Stimulated activated CD4-positive, alpha-beta T cell treated with anti-CD3 and anti-CD28 coated beads, Interleukin-4, amount 100 ng/mL, for 48 hours (primary cell): ENCODE data around the gene WDR1.

Experiments used
- DNase-seq, 2 donors: peaks; one replicate each; pipeline ENCODE4 v3.0.0-alpha.2; 2020; ENCODE audit warnings: low read depth in 2 of 2

The WDR1 gene

DNA sequence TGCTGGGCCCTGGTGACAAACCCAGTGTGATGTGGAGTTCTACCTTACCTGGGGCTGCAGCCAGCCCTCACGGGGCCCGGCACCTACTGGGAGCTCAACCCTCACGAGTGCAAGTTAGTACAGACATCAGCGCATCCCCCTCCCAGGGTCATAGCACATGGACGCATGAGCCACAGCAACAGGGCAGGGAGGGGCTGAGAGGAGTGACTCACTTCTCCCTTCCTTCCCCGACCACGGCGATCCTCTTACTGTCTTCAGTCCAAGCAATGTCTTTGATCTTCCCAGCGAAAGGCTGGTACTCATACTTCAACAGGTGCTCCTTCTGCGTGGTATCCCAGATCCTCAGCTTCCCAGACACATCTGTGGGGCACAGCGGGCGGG lies 17.8 kb downstream of the WDR1 start:
- DNase-seq: no peak

GRCh38 chr4:10097906-10098779 lies 18.5 kb downstream of the WDR1 start:
- no peak for DNase-seq

- DNase-seq: no peak
Measured at GRCh38 chr4:10096978-10097335, 19.6 kb downstream of the WDR1 start.

DNA sequence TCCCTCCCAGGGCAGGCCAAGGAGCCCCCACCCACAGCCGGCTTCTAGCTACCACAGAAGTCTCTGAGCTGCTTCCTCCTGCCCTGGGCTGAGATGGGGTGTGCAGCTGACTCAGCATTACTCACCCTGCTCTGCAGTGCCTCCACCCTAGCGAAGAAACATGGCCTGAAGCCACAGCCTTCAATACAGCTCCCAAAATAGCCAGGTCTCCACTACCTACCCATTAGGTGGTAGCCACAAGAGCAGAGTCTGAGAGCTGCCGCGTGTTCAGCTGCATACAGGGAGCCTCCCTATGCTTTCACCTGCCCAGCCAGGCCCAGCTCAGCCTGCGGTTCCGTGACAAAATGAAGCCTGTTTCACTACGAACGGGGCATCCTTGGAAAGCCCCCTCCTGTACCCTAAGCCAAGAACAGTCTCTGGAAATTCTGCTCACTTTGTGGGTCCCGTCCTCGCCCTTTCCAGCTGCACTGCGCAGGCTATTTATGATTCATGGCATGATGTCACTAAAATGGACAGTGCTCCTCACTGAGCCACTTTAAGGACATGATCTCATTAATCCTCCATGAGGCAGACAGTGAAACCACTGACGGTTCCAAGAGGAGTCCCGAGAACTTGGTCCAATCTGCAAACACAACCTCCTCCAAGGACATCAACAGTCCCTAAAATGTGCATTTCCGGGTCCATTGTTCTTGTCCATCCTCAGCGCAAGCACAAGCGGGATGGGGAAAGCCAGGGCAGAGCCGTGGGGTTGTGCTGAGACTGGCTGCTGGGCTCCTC lies 20.2 kb downstream of the WDR1 start:
- DNase-seq: peak; percentile 65 to 81

- DNase-seq: no peak
Measured at GRCh38 chr4:10095296-10095991, 21.2 kb downstream of the WDR1 start.

DNA sequence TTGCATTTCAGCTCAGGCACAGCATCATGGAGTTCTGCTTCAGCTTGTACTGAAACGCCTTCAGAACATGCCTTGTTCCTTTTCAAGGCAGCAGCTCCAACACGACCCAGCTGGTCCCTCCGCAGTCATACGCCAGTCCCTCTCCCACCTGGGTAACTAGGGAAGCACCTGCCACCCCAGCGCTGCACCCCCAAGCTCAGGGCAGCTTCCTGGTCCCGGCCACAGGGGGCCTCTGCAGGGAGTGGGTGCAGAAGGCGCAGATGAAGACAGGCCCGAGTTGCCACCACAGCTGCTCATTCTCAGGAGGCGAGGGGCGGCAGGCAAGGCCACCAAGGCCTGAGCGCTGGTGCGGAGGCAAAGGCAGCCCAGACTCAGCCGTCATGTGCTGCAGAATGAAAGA lies 21.8 kb downstream of the WDR1 start:
- no peak for DNase-seq

DNA sequence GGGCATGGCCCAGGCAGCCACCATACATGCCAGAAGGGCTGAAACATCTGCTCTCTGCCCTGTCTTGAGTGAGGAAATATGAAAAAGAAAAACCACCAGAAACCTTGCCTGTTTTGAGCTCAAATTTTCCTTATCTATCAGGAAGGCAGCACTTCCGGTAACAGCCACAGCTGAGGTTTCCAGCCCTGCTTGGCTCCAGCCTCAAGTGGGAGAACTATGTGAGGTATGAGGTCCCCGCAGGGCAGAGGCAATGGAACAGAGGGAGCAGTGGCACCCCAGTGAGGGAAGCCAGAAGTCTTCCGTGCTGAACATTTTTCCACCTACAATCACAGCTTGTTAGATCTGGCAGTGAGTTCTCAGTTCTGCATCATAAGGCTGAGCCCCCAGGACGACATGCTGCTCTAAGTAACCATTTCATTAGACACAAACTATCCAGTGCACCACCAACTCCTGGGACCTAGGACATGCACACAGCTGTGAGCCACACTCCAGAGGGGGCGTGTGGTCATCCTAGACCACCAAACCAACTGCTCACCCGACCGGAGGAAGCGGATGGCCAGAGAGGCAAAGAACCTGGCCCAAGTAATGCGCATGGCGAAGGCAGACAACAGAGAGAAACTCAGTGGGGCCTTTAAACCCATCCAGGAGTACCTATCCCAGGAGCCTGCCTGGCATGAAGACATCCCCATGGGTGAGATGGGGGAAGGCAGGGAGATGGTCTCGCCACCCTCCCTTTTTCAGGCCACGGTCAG lies 22.6 kb downstream of the WDR1 start:
- DNase-seq: no peak

GRCh38 chr4:10093271-10093621 lies 23.4 kb downstream of the WDR1 start:
- DNase-seq: no peak

DNA sequence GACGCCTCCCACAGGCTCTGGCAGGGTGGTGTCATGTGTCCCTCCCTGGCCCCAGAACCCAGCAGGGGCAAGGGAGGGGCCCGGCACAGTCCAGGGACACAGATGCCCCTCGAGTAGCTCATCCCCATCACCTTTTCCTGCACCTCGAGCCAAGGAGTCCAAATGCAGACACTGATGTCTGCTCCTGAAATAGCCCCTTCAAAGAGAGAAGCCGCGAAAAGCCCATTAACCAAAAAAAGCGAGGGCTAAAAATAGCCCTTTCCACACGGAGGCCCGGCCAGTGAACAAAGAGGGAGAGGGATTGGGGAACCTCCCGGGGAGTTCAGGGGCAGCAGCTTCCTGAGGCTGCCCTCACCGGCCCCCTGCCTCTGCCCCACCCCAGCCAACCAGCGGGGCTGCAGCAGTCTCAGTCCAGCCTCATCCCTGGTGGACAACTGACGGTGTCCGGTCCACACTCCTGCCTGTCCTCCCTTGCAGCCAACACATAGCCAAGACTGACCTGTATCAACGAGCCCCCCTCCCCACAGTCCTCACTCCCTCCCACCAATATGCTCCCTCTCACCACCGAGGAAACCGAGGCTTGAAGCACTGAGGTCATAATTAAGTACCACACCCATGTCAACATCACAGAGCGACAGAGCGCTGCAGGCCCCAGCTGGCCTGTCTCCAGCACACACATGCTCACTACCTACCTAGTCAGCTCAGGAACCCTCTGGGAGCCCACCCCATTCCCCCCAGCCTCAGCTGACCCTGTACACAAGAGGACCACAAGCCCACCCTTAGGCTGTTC lies 23.9 kb downstream of the WDR1 start:
- DNase-seq: no peak

GRCh38 chr4:10091531-10092181 lies 24.9 kb downstream of the WDR1 start:
- DNase-seq: no peak

DNA sequence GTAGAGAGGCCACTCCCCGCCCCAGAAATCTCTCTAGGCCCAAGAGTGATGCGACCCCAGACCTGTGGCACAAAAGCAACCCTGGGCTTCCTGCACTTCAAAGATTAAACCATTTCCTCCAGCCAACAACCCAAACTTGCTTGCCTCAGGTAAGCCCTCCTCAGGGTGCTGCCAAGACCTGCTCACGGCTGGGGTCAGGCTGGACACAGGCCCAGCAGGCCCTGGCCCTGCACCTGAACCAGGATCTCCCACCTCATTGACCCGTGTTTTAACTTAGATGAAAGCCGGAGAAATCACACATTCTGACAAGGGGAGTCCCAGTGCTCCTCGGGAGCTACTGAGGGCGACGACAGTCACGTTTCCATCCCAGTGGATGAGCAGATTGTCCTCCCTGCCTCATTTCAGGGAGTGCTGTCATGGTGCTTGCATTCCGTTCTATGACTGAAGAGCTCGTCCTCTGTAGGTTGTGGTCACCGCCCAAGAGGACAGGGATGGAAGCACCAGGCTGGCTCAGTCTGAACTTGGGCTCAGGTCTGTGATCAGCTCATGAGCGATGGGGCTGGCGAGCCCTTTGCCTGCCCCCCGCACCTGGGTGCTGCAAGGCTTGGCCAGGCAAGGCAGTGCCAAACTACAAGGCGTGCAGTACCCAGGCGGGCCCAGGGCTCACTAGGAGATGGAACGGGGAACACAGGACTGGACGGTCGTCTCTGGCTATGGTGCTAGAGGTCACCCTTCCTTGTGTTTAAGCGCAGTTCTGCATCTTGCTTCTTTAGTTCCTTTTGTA lies 25.9 kb downstream of the WDR1 start:
- no peak for DNase-seq

DNA sequence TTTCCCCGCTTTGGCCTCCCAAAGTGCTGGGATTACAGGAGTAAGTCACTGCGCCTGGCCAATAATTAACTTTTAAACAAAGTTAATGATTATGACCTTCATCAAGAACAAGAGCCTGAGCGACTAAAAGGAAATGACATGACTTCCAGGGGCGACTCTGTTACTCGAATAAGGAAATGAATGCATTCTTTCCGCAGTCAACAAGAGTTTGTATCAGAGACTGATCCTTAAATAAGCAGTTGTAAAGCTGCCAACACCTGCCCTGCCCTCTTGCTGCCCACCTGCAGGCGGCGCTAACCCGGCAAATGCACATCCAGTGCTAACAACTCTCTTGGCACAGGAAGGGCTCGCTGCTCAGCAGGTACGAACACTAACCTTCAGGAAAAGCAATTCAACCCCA lies 27.3 kb downstream of the WDR1 start:
- DNase-seq: no peak

GRCh38 chr4:10088135-10089010 lies 28.2 kb downstream of the WDR1 start:
- no peak for DNase-seq

- no peak for DNase-seq
Measured at GRCh38 chr4:10087152-10087791, 29.3 kb downstream of the WDR1 start.

DNA sequence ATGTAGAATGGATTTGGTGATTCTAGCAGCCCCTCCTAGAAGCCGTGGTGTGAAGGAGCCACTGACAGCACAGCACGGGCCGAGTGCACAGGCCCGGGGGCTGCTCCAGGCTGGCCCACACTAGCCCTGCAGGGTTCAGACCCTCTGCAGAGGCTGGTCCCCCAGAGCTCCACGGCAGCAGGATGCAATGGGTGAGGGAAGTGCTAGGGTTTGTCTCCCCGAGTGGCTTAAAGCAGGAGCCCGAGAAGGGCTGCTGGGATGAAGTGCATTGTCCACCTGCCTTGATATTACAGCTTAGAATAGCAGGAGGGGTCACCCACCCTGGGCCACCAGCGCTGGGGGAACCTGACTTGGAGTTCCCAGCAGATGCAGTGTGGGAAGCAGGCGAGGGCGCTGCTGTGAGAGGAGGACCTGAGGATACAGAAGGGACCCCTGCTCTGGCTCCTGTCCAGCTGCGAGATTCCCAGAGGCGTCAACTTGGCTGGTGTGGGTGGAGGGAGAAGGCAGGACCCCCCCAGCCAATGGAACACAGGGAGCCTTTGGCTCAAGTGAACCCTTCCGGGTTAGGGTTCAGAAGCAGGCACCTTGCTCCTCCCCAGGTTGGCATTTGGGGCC lies 30.0 kb downstream of the WDR1 start:
- DNase-seq: no peak

- no peak for DNase-seq
Measured at GRCh38 chr4:10085828-10086505, 30.6 kb downstream of the WDR1 start.

DNA sequence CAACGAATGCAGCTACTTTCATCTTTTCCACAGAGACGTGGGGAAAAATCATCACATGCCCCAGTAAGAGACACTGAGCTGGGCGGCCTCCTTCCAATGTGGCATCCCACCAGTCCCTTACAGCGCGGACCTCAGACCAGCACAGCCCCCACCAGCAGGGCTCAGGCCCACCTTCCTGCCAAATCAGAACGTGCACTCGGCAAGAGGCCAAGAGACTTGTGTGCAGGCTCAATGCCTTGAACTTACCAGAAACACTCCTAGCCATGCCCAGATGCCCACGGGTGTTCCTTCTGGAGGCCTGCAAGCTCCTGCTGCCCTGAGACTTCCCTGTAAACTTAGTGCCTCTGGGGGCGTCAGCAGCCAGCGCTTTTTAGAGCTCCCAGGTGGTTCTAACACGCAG lies 31.2 kb downstream of the WDR1 start:
- no peak for DNase-seq
